Suppressor macrophage (primary cell): ENCODE results near the gene FAM13C.
A peak's percentile ranks its signal among the peaks of the same experiment; 100 is the strongest.
"Not testable (repeated sequence)": the region's sequence is repeated elsewhere in the genome, so short reads cannot be mapped to it uniquely, and the experiment has no call there.

Source experiments
- DNase-seq, 4 experiments: peaks; one replicate each; pipeline ENCODE4 v3.0.0-alpha.2; 2020 to 2022
- total RNA-seq, 17 experiments: gene quantifications; one replicate each; lab custom pipeline; 2026; ENCODE audit warnings: mixed read lengths in 6 of 17, inconsistent platforms in 3 of 17; lab: John Stamatoyannopoulos, UW

Gene FAM13C
- 0 to 3.7 (median 0) reads per million in 17 experiments for total RNA-seq

GRCh38 chr10:59362144-59362958 lies at the start of gene FAM13C:
FAM13C (minus strand) TSS chr10:59362549; CDS start chr10:59362460, 89 bp downstream.
- DNase-seq: no peak

- no peak for DNase-seq
Observed at GRCh38 chr10:59405235-59405634, 42.9 kb upstream of the FAM13C start.

- no peak for DNase-seq
Observed at GRCh38 chr10:59400214-59400613, 37.9 kb upstream of the FAM13C start.

GRCh38 chr10:59399329-59399728 lies 37.0 kb upstream of the FAM13C start:
- not testable (repeated sequence) for DNase-seq

GRCh38 chr10:59397961-59398360 lies 35.6 kb upstream of the FAM13C start:
- DNase-seq: no peak

GRCh38 chr10:59395984-59396383 lies 33.6 kb upstream of the FAM13C start:
- DNase-seq: no peak

GRCh38 chr10:59393349-59393748 lies 31.0 kb upstream of the FAM13C start:
- DNase-seq: no peak

GRCh38 chr10:59391060-59391459 lies 28.7 kb upstream of the FAM13C start:
- no peak for DNase-seq

GRCh38 chr10:59388671-59388976 lies 26.3 kb upstream of the FAM13C start:
- DNase-seq: no peak

- peak in 2 of 4 experiments; percentile 1 to 9 for DNase-seq
Observed at GRCh38 chr10:59387951-59388670, 25.8 kb upstream of the FAM13C start.

GRCh38 chr10:59384761-59385160 lies 22.4 kb upstream of the FAM13C start:
- no peak for DNase-seq

GRCh38 chr10:59383908-59384307 lies 21.6 kb upstream of the FAM13C start:
- no peak for DNase-seq

GRCh38 chr10:59383436-59383835 lies 21.1 kb upstream of the FAM13C start:
- DNase-seq: no peak

- no peak for DNase-seq
Observed at GRCh38 chr10:59382831-59383295, 20.5 kb upstream of the FAM13C start.

GRCh38 chr10:59381687-59382086 lies 19.3 kb upstream of the FAM13C start:
- no peak for DNase-seq

- DNase-seq: no peak
Observed at GRCh38 chr10:59376846-59377245, 14.5 kb upstream of the FAM13C start.

- DNase-seq: no peak
Observed at GRCh38 chr10:59375990-59376389, 13.6 kb upstream of the FAM13C start.

- DNase-seq: no peak
Observed at GRCh38 chr10:59374916-59375315, 12.6 kb upstream of the FAM13C start.

- no peak for DNase-seq
Observed at GRCh38 chr10:59373071-59373470, 10.7 kb upstream of the FAM13C start.

- DNase-seq: no peak
Observed at GRCh38 chr10:59372543-59372942, 10.2 kb upstream of the FAM13C start.

GRCh38 chr10:59366290-59366689 lies 3.9 kb upstream of the FAM13C start:
- no peak for DNase-seq

GRCh38 chr10:59363446-59363958 lies 1.2 kb upstream of the FAM13C start:
- no peak for DNase-seq

- no peak for DNase-seq
Observed at GRCh38 chr10:59362959-59363381, 621 bp upstream of the FAM13C start.

- DNase-seq: no peak
Observed at GRCh38 chr10:59361663-59362143, 646 bp downstream of the FAM13C start.
